AG04450 (cell line): ENCODE results near the gene KIZ. TPM values are rescaled to one million over a fixed set of nuclear protein-coding genes. Genes with fewer than 3 reads are reported as not detected.
A peak's percentile ranks its signal among the peaks of the same experiment; 100 is the strongest.

ENCODE experiments used
- CTCF ChIA-PET: fragments of 300-600, 350-600 bp; formaldehyde crosslinking; extraction: SDS; loops from one replicate; lab custom pipeline; 2022; ENCODE audit warnings: antibody characterized with exemption, inconsistent platforms; lab: Charles Lee
- POLR2A ChIA-PET: fragments of 350-600 bp; formaldehyde crosslinking; extraction: SDS; loops from one replicate; lab custom pipeline; 2021; ENCODE audit warnings: antibody characterized with exemption, inconsistent platforms; lab: Yijun Ruan, JAX
- DNase-seq: peaks from one replicate; pipeline ENCODE4 v3.0.0-alpha.2; 2011; ENCODE audit warnings: low read depth, low spot score
- H3K27ac ChIP-seq: one replicate; pipeline ENCODE4 v1.5.1; 2012; ENCODE audit warnings: low read depth, low read length, control low read depth
- H3K27me3 ChIP-seq: one replicate; pipeline ENCODE4 v1.6.0; 2012; ENCODE audit warnings: low read length; ENCODE audit not compliant: control insufficient read depth, insufficient read depth
- H3K4me3 ChIP-seq: 2 replicates; pipeline ENCODE4 v1.5.1; 2011; ENCODE audit warnings: mild to moderate bottlenecking, low read depth, low read length, control low read depth
- H3K9me3 ChIP-seq: 2 replicates; pipeline ENCODE4 v1.5.1; 2012; ENCODE audit warnings: low read length; ENCODE audit not compliant: control insufficient read depth, insufficient read depth
- polyA plus RNA-seq: library from polyadenylated mRNA; depleted of rRNA; stranded (reverse); fragments of >200 nt; gene quantifications from 2 replicates; pipeline ENCODE4 v1.2.3, GENCODE V29; 2011
- TF ChIP-seq, protein P1 (sequence below): IDR thresholded peaks from 2 replicates; pipeline ENCODE4 v1.5.1; 2011; ENCODE audit warnings: low read depth, low read length, control low read depth, inconsistent platforms

Gene KIZ
- polyA plus RNA-seq, 1 experiment: 26.1 TPM

DNA sequence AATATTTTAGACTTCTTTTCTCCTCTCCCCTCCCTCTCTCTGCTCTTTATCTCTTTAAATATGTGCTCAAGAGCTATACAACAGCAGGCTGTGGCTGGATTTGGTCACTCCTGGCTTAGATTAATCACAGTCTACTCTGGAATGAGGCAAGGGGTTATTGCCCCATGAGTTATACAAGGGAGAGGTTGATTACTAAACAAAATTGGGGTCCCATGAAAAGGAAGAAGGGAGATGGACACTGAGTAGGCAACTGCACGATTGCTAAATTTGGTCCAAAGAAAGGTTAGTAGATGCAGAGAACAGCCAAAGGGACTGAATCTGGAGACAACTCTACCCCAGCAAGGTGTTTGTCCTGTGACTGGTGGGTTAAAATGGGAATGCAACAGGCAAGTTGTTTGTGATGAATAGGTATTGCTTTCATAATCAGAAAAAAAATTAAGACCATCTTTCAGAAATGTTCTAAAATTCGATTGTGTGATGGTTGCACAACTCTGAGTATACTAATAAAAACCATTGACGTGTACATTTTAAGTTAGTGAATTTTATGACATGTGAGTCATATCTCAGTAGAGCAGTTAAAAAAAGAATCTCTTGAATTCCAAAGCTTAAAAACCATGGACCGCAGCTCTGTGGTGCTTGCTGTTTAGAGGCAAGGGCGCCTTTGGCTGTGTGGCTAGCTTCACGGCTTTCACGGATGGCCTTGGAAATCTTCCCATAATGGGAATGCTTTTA, 57.1 kb downstream of the KIZ start:
- H3K4me3 ChIP-seq: no peak overlapping the region
- H3K27me3 ChIP-seq: no peaks in the 10 kb centered on the region
- ChIA-PET CTCF (interaction anchor here (3.4 kb wide), 1 partner anchor 53 kb away, joined by 16 read pairs; no protein-coding TSS in a partner anchor), POLR2A (interaction anchor here (0.7 to 1.5 kb wide), 2 partner anchors 43 to 58 kb away, joined by 3 read pairs; partner anchors contain the start of gene KIZ)
- no peaks in the 10 kb centered on the region for H3K9me3 ChIP-seq
- H3K27ac ChIP-seq: peak overlapping the region; percentile 54
- TF ChIP-seq, protein P1, sequence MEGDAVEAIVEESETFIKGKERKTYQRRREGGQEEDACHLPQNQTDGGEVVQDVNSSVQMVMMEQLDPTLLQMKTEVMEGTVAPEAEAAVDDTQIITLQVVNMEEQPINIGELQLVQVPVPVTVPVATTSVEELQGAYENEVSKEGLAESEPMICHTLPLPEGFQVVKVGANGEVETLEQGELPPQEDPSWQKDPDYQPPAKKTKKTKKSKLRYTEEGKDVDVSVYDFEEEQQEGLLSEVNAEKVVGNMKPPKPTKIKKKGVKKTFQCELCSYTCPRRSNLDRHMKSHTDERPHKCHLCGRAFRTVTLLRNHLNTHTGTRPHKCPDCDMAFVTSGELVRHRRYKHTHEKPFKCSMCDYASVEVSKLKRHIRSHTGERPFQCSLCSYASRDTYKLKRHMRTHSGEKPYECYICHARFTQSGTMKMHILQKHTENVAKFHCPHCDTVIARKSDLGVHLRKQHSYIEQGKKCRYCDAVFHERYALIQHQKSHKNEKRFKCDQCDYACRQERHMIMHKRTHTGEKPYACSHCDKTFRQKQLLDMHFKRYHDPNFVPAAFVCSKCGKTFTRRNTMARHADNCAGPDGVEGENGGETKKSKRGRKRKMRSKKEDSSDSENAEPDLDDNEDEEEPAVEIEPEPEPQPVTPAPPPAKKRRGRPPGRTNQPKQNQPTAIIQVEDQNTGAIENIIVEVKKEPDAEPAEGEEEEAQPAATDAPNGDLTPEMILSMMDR: no peak
- DNase-seq: peak; percentile 48

DNA sequence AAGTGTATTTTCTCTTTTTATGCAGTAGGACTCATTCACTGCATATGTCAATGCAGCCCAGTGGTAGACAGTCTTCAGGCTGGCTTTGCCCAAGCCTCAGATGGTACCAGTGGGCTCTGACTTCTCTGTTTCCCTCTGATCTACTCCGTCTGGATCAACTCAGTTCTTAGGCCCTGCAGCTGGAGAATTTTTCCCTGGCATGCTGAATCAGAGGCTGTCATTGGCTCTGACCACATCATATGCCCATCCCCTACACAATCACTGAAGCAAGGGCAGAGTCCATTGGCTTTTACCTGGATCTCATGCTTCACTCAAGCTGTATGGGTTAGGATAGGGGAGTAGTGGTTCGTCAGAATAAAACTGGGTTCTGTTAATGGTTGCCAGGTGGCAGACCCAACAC, 57.8 kb downstream of the KIZ start:
- Histone ChIP-seq H3K9me3 (no peaks in the 10 kb centered on the region), H3K27me3 (no peaks in the 10 kb centered on the region), H3K27ac (peak overlapping the region; percentile 49), H3K4me3 (no peak overlapping the region)
- POLR2A ChIA-PET: interaction anchor here (0.7 to 1.5 kb wide), 2 partner anchors 42 to 58 kb away, joined by 3 read pairs; partner anchors contain the start of gene KIZ
- DNase-seq: no peak
- CTCF ChIA-PET: interaction anchor here (3.4 kb wide), 1 partner anchor 52 kb away, joined by 16 read pairs; no protein-coding TSS in a partner anchor
- TF ChIP-seq, protein P1: no peak

DNA sequence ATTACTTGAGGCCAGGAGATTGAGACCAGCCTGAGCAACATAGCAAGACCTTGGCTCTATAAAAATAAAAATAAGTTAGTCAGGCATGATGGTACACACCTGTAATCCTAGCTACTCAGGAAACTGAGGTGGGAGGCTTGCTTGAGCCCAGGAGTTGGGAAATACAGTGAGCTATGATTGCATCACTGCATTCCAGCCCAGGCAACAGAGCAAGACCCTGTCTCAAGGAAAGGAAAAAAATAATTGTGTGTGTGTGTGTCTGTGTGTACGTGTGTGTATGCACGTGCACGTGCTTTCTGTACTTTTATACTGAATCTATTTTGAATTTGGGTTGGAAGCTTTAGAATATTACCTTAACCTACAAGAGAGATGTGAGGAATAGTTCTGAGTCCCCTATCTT, 58.9 kb downstream of the KIZ start:
- TF ChIP-seq, protein P1: no peak
- Histone ChIP-seq H3K27ac (no peak overlapping the region), H3K4me3 (no peak overlapping the region), H3K27me3 (no peaks in the 10 kb centered on the region), H3K9me3 (no peaks in the 10 kb centered on the region)
- DNase-seq: no peak
- ChIA-PET CTCF (interaction anchor here (3.4 kb wide), 1 partner anchor 51 kb away, joined by 16 read pairs; no protein-coding TSS in a partner anchor), POLR2A (no interaction called here)

DNA sequence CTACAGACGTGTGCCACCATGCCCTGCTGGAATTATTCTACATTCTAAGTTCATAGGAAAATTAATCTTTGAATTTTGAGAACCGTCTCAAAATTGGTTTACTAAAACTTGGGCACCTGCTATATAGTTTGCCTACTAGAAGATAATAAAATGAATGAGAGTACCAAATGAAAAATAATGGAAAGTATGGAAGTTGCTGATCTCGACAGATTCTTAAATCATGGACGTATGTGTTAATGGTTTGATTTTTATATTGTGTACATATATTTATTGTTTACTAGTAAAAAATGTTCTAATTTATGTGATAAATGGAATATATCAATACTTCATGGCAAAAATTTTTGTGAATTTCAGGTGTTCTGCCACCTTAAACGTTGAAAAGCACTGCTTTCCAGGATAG, 60.0 kb downstream of the KIZ start:
- Histone ChIP-seq H3K27me3 (no peaks in the 10 kb centered on the region), H3K4me3 (no peak overlapping the region), H3K9me3 (no peaks in the 10 kb centered on the region), H3K27ac (no peak overlapping the region)
- DNase-seq: no peak
- ChIA-PET POLR2A (no interaction called here), CTCF (no interaction called here)
- TF ChIP-seq, protein P1: no peak
